GM19035 (cell line): ENCODE results near the gene FHIT.

ENCODE experiments used
- ATAC-seq: cut with Tn5 transposase; IDR thresholded peaks from one replicate; pipeline ENCODE4 v1.9.1; 2021; ENCODE audit not compliant: unreplicated experiment

The FHIT gene

GRCh38 chr3:60262546-60262945 is 988.7 kb downstream of the FHIT start:
- ATAC-seq: no peak

- no peak for ATAC-seq
These were observed 990.7 kb downstream of the FHIT start for GRCh38 chr3:60260546-60260945.

DNA sequence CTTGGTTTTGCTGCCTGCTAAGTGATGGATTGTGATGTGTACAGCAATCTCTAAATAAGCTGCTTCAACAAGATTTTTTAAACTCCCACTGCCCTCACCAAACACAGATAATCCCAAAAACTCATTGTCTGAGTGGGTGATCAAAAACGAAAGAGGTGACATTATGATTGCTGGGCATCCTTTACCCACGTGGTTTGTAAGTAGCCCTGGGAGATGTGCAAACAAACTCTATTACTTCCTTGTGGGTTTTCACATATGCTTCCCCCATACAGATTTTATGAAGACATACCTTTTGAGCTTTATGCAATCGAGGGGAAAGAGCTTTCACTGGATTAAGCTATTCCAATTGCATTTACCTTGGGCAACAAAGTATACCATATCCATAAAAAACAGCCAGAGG is 1000.4 kb downstream of the FHIT start:
- ATAC-seq: no peak

- no peak for ATAC-seq
These were observed 1001.0 kb downstream of the FHIT start for GRCh38 chr3:60250206-60250605.

DNA sequence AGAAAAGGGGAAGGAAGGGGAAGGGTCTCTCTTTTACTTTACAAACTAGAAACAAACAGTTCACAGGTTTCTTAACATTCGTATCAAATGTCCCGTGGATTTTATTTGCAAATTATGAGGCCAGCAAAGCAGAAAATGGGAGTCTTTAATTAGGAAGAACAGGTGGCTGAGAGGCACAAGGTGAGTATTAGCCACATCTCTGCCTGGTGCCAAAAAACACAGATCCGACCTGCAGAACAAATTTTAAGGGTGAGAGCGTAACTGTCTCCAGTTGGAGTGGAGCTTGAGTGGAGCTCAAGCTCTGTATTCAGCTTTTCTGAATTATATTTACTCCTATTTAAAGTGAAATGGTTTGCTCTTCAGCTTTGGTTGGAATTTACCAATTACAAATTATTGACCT is 1004.9 kb downstream of the FHIT start:
- ATAC-seq: no peak

GRCh38 chr3:60243456-60243855 is 1007.8 kb downstream of the FHIT start:
- no peak for ATAC-seq

DNA sequence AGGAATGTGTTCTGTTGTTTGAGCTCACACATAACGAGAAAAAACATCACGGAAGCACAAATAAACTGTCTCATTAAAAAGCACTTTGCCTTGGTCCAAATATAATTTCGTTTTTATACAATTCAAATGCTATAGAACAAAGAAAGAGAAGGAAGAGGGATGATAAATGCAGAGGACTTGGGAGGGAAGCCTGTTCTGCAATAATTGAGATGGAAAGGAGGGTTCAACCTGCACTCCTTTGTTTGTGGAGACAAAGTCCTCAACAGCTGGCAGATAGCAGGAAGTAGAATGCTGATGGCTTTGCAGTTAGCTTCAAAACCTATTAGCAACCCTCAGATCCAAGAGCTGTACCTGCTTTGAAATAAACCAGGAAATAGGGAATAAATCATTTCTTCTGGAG is 1010.8 kb downstream of the FHIT start:
- no peak for ATAC-seq

GRCh38 chr3:60238550-60238949 is 1012.7 kb downstream of the FHIT start:
- ATAC-seq: no peak

GRCh38 chr3:60229502-60229901 is 1021.8 kb downstream of the FHIT start:
- no peak for ATAC-seq

DNA sequence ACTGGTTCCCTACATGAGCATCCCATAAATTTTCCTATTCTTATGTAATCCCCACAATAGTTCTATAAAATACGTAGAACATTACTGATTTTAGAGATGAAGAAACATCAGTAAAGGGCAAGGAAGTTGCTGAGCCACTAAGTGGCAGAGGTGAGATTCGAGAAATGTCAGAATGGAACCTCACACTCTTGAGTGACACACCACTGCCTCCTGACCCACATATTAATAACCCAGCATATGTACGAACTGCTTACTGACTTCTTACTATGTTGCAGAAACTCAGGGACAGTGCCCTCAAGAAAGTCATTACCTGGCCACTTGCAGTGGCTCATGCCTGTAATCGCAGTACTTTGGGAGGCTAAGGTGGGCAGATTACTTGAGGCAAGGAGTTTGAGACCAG is 1022.4 kb downstream of the FHIT start:
- no peak for ATAC-seq

DNA sequence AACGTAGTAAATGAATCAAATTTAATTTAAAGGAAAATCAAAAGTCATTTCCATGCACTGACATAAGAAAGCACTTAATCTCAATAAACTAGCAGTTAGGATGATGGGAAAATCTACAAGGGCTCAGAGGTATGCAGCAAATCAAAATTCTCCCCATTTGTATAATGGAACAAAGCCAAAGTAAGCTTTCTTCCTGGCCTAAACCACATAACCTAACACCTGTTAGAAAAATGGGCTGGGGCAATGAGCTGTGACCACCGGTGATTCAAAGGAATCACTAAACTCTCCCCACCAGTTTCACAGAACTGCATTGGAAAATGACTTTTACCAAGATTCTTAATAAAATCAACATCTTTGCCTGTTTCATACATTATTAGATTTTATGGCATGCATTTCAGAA is 1024.3 kb downstream of the FHIT start:
- ATAC-seq: no peak

DNA sequence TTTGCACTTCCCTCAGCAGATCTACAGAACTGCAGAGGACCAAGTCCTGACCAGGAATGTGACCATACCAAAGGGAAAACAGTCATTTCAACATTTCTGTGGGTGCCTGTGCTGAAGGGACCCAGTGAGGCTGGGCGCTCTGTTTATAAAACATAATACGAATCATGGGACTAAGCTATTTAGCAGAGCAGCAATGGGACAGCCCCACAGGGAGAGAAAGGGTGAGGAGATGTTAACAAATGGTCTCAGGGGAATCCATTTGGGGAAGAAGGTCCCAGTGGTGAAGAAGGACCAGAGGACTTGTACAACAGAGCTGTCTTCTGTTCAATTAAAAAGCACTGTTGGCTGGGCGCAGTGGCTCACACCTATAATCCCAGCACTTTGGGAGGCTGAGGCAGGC is 1025.4 kb downstream of the FHIT start:
- ATAC-seq: no peak

DNA sequence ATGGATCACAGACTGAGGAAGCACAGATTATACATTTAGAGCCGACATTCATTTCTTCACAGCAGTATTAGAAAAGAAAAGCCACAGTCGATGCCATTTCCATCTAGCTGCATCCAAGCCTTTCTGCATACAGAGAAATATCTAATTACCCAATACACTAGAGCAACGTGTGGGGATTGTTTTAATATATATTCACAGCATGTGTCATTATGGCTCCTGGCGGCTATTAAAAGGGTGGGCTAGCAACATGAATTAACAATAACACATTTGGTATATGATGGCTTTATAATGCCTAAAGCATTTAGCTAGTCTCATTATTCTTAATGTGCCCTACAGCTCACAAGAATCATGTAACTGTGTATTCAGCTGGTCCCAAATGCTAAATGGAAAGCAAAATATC is 1030.5 kb downstream of the FHIT start:
- ATAC-seq: no peak

DNA sequence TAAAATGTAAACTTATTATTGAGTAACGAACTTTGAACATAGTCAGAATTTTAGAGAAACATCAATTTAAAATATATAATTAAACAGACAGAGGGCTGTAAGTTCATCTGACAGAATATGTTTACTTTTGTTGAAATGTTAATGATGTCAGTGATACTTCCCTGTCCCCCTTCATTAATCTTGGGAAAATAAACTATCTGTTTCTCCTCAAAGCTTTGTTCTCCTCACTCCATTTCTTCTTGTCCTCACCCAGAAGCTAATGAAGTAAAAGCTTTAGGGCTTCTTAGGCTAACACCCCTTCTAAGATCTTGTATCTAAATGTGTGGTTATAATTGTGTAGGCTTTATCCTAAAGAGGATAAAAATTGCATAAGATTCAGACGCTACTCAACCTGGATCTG is 1031.8 kb downstream of the FHIT start:
- ATAC-seq: no peak

- ATAC-seq: no peak
These were observed 1033.9 kb downstream of the FHIT start for GRCh38 chr3:60217156-60217911.

DNA sequence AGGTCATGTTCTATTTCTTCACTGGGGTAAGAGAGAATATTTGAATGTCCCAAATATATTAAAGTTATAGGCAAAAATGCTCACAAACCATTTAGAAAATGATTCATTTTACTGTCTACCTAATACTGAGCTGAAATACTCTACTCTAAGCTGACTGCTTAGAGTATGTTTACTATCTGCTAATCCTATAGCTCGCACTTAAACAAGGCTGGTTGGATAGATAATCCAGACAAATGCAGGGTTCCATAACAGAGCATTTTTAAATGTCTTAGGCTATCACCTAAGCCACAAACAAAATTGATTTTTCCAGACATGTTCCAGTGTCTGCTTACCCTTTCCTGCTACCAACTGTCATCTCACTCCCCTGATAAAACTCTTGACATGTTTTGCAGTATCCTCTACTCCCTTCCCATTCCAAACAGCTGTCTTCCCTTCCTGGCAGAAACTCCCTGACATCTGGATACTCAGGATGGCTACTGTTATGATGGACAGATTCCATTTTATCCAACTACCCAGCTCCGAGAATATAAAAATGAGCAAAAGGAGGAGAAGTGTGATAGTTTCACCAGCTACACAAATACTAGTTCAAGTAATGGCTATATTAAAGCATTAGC is 1034.7 kb downstream of the FHIT start:
- ATAC-seq: no peak

DNA sequence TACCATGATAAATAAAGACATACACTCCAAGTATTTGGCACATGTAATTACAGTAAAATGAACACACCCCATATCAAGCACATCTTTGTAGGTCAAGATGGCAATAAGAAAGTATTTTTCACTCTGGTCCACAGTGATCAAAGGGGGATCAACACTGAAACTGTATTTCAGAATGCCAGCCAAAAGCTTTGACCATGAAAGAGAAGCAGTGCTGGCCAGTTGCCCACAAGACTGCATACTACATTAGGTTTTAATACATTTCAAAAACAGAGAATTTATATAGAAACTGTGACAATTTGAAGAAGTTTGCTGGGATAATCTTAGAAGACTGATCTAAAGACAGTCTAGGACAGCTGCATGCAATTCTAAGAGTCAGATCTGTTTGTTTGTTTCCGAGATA is 1035.3 kb downstream of the FHIT start:
- ATAC-seq: no peak

GRCh38 chr3:60207905-60208304 is 1043.3 kb downstream of the FHIT start:
- ATAC-seq: no peak

- ATAC-seq: no peak
These were observed 1045.0 kb downstream of the FHIT start for GRCh38 chr3:60206206-60206605.

- no peak for ATAC-seq
These were observed 1049.1 kb downstream of the FHIT start for GRCh38 chr3:60202052-60202726.

DNA sequence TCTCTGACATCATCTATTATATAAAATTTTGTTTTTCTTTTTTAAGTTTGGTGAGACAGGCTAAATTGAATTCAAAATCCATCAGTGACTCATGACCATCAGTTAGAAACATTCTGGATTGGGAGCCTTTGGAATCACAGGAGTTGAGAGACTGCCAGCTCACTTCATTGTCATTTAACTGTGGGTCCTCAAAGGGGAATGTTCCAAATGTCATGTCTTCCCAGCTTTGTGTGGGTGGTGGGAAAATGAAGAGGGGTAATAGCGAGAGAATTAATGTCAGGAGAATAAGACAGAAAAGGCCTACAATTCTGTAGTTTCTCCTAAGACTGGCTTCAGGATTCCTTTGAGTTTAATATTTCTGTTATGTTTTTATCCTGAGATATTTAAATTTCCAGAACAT is 1051.9 kb downstream of the FHIT start:
- no peak for ATAC-seq

GRCh38 chr3:60198179-60198720 is 1053.0 kb downstream of the FHIT start:
- no peak for ATAC-seq
